ENCODE measurements around the gene KCTD12. TPM values are rescaled to one million over a fixed set of nuclear protein-coding genes. Genes with fewer than 3 reads are reported as not detected.

KCTD12 gene
- total RNA-seq, 5 donors from 2014 or later (not counting 1 experiment from before 2014, with no cell fraction given), result 3.8 to 8.7 (median 6.2) TPM

GRCh38 chr13:76879883-76880270 is 6.3 kb downstream of the KCTD12 start:
- peaks cover 0 to 6% of the 10 kb centered on the region in 2 experiments for H3K27me3 ChIP-seq (replicated peaks in 1 of 2; ENCODE audit: control insufficient read depth in 2 of 2, extremely low read depth in 1 of 2, insufficient read depth in 2 of 2, low read length in 1 of 2)
- ATAC-seq (replicated peaks in 1 of 4) (no peak), DNase-seq (no peak)
- H3K9me3 Mint-ChIP-seq, result no peaks in the 10 kb centered on the region
- no peaks in the 10 kb centered on the region for H3K27me3 Mint-ChIP-seq
- CTCF ChIA-PET, result interaction anchor here (0.5 to 1.5 kb wide), 3 partner anchors 24 to 45 kb away, joined by 4 to 5 read pairs (median 4); no protein-coding TSS in a partner anchor
- POLR2A ChIA-PET, result interaction anchor here in 1 of 2 donors (0.5 to 1.2 kb wide), 2 partner anchors 31 to 118 kb away, joined by 3 to 5 read pairs; no protein-coding TSS in a partner anchor
- H3K4me3 Mint-ChIP-seq, result peak overlapping the region in 2 of 3 donors; percentile 70 to 71
- peak overlapping the region; percentile 39 for H3K27ac ChIP-seq (ENCODE audit: low read length)
- no peaks in the 10 kb centered on the region for H3K9me3 ChIP-seq
- H3K4me1 ChIP-seq (ENCODE audit: control insufficient read depth in 1 of 2, extremely low read depth in 1 of 2, insufficient read depth in 2 of 2, low read length in 2 of 2), result peaks cover 15 to 23% of the 10 kb centered on the region in 2 experiments
- H3K27ac Mint-ChIP-seq, result peak overlapping the region; percentile 86 to 91
- no peak overlapping the region for H3K4me3 ChIP-seq (ENCODE audit: control insufficient read depth in 1 of 2, extremely low read depth in 1 of 2, low read length in 1 of 2)
- no peaks in the 10 kb centered on the region for H3K36me3 Mint-ChIP-seq
- peaks cover 36 to 46% (median 39%) of the 10 kb centered on the region in 3 donors for H3K4me1 Mint-ChIP-seq
- no peaks in the 10 kb centered on the region for H3K36me3 ChIP-seq (ENCODE audit: control insufficient read depth in 2 of 2, extremely low read depth in 1 of 2, insufficient read depth in 1 of 2, low read length in 1 of 2)
- WGBS (ENCODE audit: insufficient coverage), result no CpG with 5 or more reads among the region's 3 CpGs

- Mint-ChIP-seq H3K27ac (peak overlapping the region; percentile 86 to 91), H3K4me3 (peak overlapping the region; percentile 66 to 71 (median 70)), H3K27me3 (no peaks in the 10 kb centered on the region), H3K9me3 (no peaks in the 10 kb centered on the region), H3K36me3 (no peaks in the 10 kb centered on the region), H3K4me1 (peaks cover 31 to 41% (median 35%) of the 10 kb centered on the region in 3 donors)
- no CpG with 5 or more reads among the region's 8 CpGs for WGBS (ENCODE audit: insufficient coverage)
- DNase-seq (peak in 33 of 35 experiments; percentile 10 to 67 (median 42)), ATAC-seq (replicated peaks in 1 of 4) (peak; percentile 97 to 100 (median 98))
- H3K4me3 ChIP-seq (ENCODE audit: control insufficient read depth in 1 of 2, extremely low read depth in 1 of 2, low read length in 1 of 2), result no peak overlapping the region
- H3K27me3 ChIP-seq (replicated peaks in 1 of 2; ENCODE audit: control insufficient read depth in 2 of 2, extremely low read depth in 1 of 2, insufficient read depth in 2 of 2, low read length in 1 of 2), result peaks cover 0 to 3% of the 10 kb centered on the region in 2 experiments
- peak overlapping the region; percentile 39 for H3K27ac ChIP-seq (ENCODE audit: low read length)
- CTCF ChIA-PET, result interaction anchor here (0.5 to 1.5 kb wide), 7 partner anchors 25 to 1118 kb away, joined by 3 to 5 read pairs (median 4); no protein-coding TSS in a partner anchor
- H3K4me1 ChIP-seq (ENCODE audit: control insufficient read depth in 1 of 2, extremely low read depth in 1 of 2, insufficient read depth in 2 of 2, low read length in 2 of 2), result peaks cover 10 to 21% of the 10 kb centered on the region in 2 experiments
- H3K9me3 ChIP-seq, result no peaks in the 10 kb centered on the region
- no peaks in the 10 kb centered on the region for H3K36me3 ChIP-seq (ENCODE audit: control insufficient read depth in 2 of 2, extremely low read depth in 1 of 2, insufficient read depth in 1 of 2, low read length in 1 of 2)
- POLR2A ChIA-PET, result interaction anchor here in 1 of 2 donors (0.5 to 1.2 kb wide), 2 partner anchors 31 to 118 kb away, joined by 3 to 5 read pairs; no protein-coding TSS in a partner anchor
These were observed 6.9 kb downstream of the KCTD12 start for GRCh38 chr13:76879203-76879882.

GRCh38 chr13:76878043-76878442 is 8.2 kb downstream of the KCTD12 start:
- peaks cover 6 to 16% of the 10 kb centered on the region in 2 experiments for H3K4me1 ChIP-seq (ENCODE audit: control insufficient read depth in 1 of 2, extremely low read depth in 1 of 2, insufficient read depth in 2 of 2, low read length in 2 of 2)
- POLR2A ChIA-PET, result no interaction called here
- peaks cover 0 to under 1% of the 10 kb centered on the region in 2 donors for H3K27me3 Mint-ChIP-seq
- no peak overlapping the region for H3K4me3 ChIP-seq (ENCODE audit: control insufficient read depth in 1 of 2, extremely low read depth in 1 of 2, low read length in 1 of 2)
- H3K27ac Mint-ChIP-seq, result no peak overlapping the region
- peaks cover 26 to 29% (median 28%) of the 10 kb centered on the region in 3 donors for H3K4me1 Mint-ChIP-seq
- H3K36me3 ChIP-seq (ENCODE audit: control insufficient read depth in 2 of 2, extremely low read depth in 1 of 2, insufficient read depth in 1 of 2, low read length in 1 of 2), result no peaks in the 10 kb centered on the region
- no peak overlapping the region for H3K4me3 Mint-ChIP-seq
- H3K9me3 Mint-ChIP-seq, result no peaks in the 10 kb centered on the region
- 80% methylated on average over 1 of the region's 3 CpGs for WGBS (ENCODE audit: insufficient coverage)
- H3K36me3 Mint-ChIP-seq, result no peaks in the 10 kb centered on the region
- H3K27ac ChIP-seq (ENCODE audit: low read length), result no peak overlapping the region
- ATAC-seq (replicated peaks in 1 of 4) (no peak), DNase-seq (no peak)
- H3K9me3 ChIP-seq, result no peaks in the 10 kb centered on the region
- H3K27me3 ChIP-seq (replicated peaks in 1 of 2; ENCODE audit: control insufficient read depth in 2 of 2, extremely low read depth in 1 of 2, insufficient read depth in 2 of 2, low read length in 1 of 2), result peaks cover 0 to under 1% of the 10 kb centered on the region in 2 experiments
- CTCF ChIA-PET, result no interaction called here

- H3K4me1 ChIP-seq (ENCODE audit: control insufficient read depth in 1 of 2, extremely low read depth in 1 of 2, insufficient read depth in 2 of 2, low read length in 2 of 2), result peaks cover 6 to 14% of the 10 kb centered on the region in 2 experiments
- H3K4me3 Mint-ChIP-seq, result no peak overlapping the region
- H3K27me3 Mint-ChIP-seq, result peaks cover 10 to 24% of the 10 kb centered on the region in 2 donors
- no peaks in the 10 kb centered on the region for H3K36me3 Mint-ChIP-seq
- WGBS (ENCODE audit: insufficient coverage), result no CpG with 5 or more reads among the region's 3 CpGs
- no peak for ATAC-seq (replicated peaks in 1 of 4)
- DNase-seq, result no peak
- no peaks in the 10 kb centered on the region for H3K36me3 ChIP-seq (ENCODE audit: control insufficient read depth in 2 of 2, extremely low read depth in 1 of 2, insufficient read depth in 1 of 2, low read length in 1 of 2)
- no peak overlapping the region for H3K27ac Mint-ChIP-seq
- H3K9me3 ChIP-seq, result no peaks in the 10 kb centered on the region
- no peak overlapping the region for H3K27ac ChIP-seq (ENCODE audit: low read length)
- ChIA-PET CTCF (interaction anchor here (0.6 to 0.8 kb wide), 3 partner anchors 400 to 1180 kb away, joined by 3 to 4 read pairs (median 3); no protein-coding TSS in a partner anchor), POLR2A (no interaction called here)
- peaks cover 15 to 22% (median 16%) of the 10 kb centered on the region in 3 donors for H3K4me1 Mint-ChIP-seq
- peaks cover 0 to 4% of the 10 kb centered on the region in 2 experiments for H3K27me3 ChIP-seq (replicated peaks in 1 of 2; ENCODE audit: control insufficient read depth in 2 of 2, extremely low read depth in 1 of 2, insufficient read depth in 2 of 2, low read length in 1 of 2)
- H3K9me3 Mint-ChIP-seq, result no peaks in the 10 kb centered on the region
- H3K4me3 ChIP-seq (ENCODE audit: control insufficient read depth in 1 of 2, extremely low read depth in 1 of 2, low read length in 1 of 2), result no peak overlapping the region
These were observed 10.9 kb downstream of the KCTD12 start for GRCh38 chr13:76875271-76875815.

GRCh38 chr13:76874479-76874878 is 11.7 kb downstream of the KCTD12 start:
- no peak for ATAC-seq (replicated peaks in 1 of 4)
- Mint-ChIP-seq H3K9me3 (no peaks in the 10 kb centered on the region), H3K36me3 (no peaks in the 10 kb centered on the region), H3K4me1 (peaks cover 8 to 15% (median 10%) of the 10 kb centered on the region in 3 donors), H3K27ac (no peak overlapping the region), H3K27me3 (peaks cover 16 to 28% of the 10 kb centered on the region in 2 donors), H3K4me3 (no peak overlapping the region)
- CTCF ChIA-PET, result interaction anchor here (0.6 to 0.7 kb wide), 3 partner anchors 11 to 999 kb away, joined by 3 to 4 read pairs (median 3); no protein-coding TSS in a partner anchor
- no peaks in the 10 kb centered on the region for H3K9me3 ChIP-seq
- no peak for DNase-seq
- H3K4me1 ChIP-seq (ENCODE audit: control insufficient read depth in 1 of 2, extremely low read depth in 1 of 2, insufficient read depth in 2 of 2, low read length in 2 of 2), result peaks cover 1 to 7% of the 10 kb centered on the region in 2 experiments
- no peak overlapping the region for H3K4me3 ChIP-seq (ENCODE audit: control insufficient read depth in 1 of 2, extremely low read depth in 1 of 2, low read length in 1 of 2)
- no peaks in the 10 kb centered on the region for H3K36me3 ChIP-seq (ENCODE audit: control insufficient read depth in 2 of 2, extremely low read depth in 1 of 2, insufficient read depth in 1 of 2, low read length in 1 of 2)
- no peak overlapping the region for H3K27ac ChIP-seq (ENCODE audit: low read length)
- POLR2A ChIA-PET, result no interaction called here
- no CpG with 5 or more reads among the region's 2 CpGs for WGBS (ENCODE audit: insufficient coverage)
- H3K27me3 ChIP-seq (replicated peaks in 1 of 2; ENCODE audit: control insufficient read depth in 2 of 2, extremely low read depth in 1 of 2, insufficient read depth in 2 of 2, low read length in 1 of 2), result peaks cover 0 to 4% of the 10 kb centered on the region in 2 experiments

- no peak for ATAC-seq (replicated peaks in 1 of 4)
- no peak overlapping the region for H3K4me3 Mint-ChIP-seq
- H3K4me3 ChIP-seq (ENCODE audit: control insufficient read depth in 1 of 2, extremely low read depth in 1 of 2, low read length in 1 of 2), result no peak overlapping the region
- ChIA-PET CTCF (interaction anchor here in 1 of 2 donors (0.6 kb wide), 1 partner anchor 1154 kb away, joined by 3 read pairs; no protein-coding TSS in a partner anchor), POLR2A (no interaction called here)
- no peak overlapping the region for H3K27ac ChIP-seq (ENCODE audit: low read length)
- H3K27me3 ChIP-seq (replicated peaks in 1 of 2; ENCODE audit: control insufficient read depth in 2 of 2, extremely low read depth in 1 of 2, insufficient read depth in 2 of 2, low read length in 1 of 2), result peaks cover 0 to 4% of the 10 kb centered on the region in 2 experiments
- no peaks in the 10 kb centered on the region for H3K36me3 ChIP-seq (ENCODE audit: control insufficient read depth in 2 of 2, extremely low read depth in 1 of 2, insufficient read depth in 1 of 2, low read length in 1 of 2)
- DNase-seq, result no peak
- no peaks in the 10 kb centered on the region for H3K9me3 ChIP-seq
- peaks cover 0 to 5% (median 2%) of the 10 kb centered on the region in 3 donors for H3K4me1 Mint-ChIP-seq
- no peaks in the 10 kb centered on the region for H3K36me3 Mint-ChIP-seq
- H3K27ac Mint-ChIP-seq, result no peak overlapping the region
- H3K9me3 Mint-ChIP-seq, result no peaks in the 10 kb centered on the region
- peaks cover 18 to 30% of the 10 kb centered on the region in 2 donors for H3K27me3 Mint-ChIP-seq
- H3K4me1 ChIP-seq (ENCODE audit: control insufficient read depth in 1 of 2, extremely low read depth in 1 of 2, insufficient read depth in 2 of 2, low read length in 2 of 2), result no peaks in the 10 kb centered on the region
- no CpG with 5 or more reads among the region's 2 CpGs for WGBS (ENCODE audit: insufficient coverage)
These were observed 12.8 kb downstream of the KCTD12 start for GRCh38 chr13:76873445-76873844.

Measured in T-cell (primary cell).